HEK293 (cell line): ENCODE data around the gene PRELID3B.
A peak's percentile ranks its signal among the peaks of the same experiment; 100 is the strongest.

Experiments
- CTCF ChIA-PET: fragments of 350-600 bp; formaldehyde crosslinking; extraction: SDS; loops from one replicate; lab custom pipeline; 2021; ENCODE audit warnings: antibody characterized with exemption; lab: Yijun Ruan, JAX
- POLR2A ChIA-PET: fragments of 300-600 bp; formaldehyde crosslinking; extraction: SDS; loops from one replicate; lab custom pipeline; 2020; ENCODE audit warnings: antibody characterized with exemption, inconsistent platforms; lab: Yijun Ruan, JAX
- H3K27ac ChIP-seq: fragments of 200-500 bp; sonication (Bioruptor generic); 2 replicates; pipeline ENCODE4 v1.5.1; 2014; ENCODE audit warnings: low read depth, low read length, control low read depth, inconsistent platforms; ENCODE audit errors: extremely low read depth
- H3K36me3 ChIP-seq, 2 experiments: fragments of 200-500 bp in 1 of 2; sonication (Bioruptor generic) in 1 of 2; 1 replicate in 1 of 2; 2 replicates in 1 of 2; pipeline ENCODE4 v1.5.1; 2014 to 2017; ENCODE audit warnings: inconsistent platforms in 2 of 2, low read length in 2 of 2; ENCODE audit not compliant: control insufficient read depth in 2 of 2, insufficient read depth in 1 of 2
- H3K4me1 ChIP-seq: fragments of 200-500 bp; sonication (Bioruptor generic); 2 replicates; pipeline ENCODE4 v1.5.1; 2014; ENCODE audit warnings: mild to moderate bottlenecking, low read length, inconsistent platforms; ENCODE audit not compliant: control insufficient read depth, insufficient read depth
- H3K4me3 ChIP-seq: 2 replicates; pipeline ENCODE4 v1.5.1; 2011; ENCODE audit warnings: low read depth, mild to moderate bottlenecking, control low read depth, low read length, moderate library complexity
- H3K9me3 ChIP-seq: fragments of 200-500 bp; sonication (Bioruptor generic); 2 replicates; pipeline ENCODE4 v1.5.1; 2014; ENCODE audit warnings: low read depth, low read length, inconsistent platforms; ENCODE audit not compliant: control insufficient read depth, insufficient read depth
- AEBP2 ChIP-seq: fragments of 450-650 bp; formaldehyde crosslinking; IDR thresholded peaks from 2 replicates; pipeline ENCODE4 v1.5.1; 2016; ENCODE audit warnings: missing biosample characterization, missing genetic modification characterization, borderline replicate concordance
- KLF9 ChIP-seq: fragments of 450-650 bp; formaldehyde crosslinking; IDR thresholded peaks from 2 replicates; pipeline ENCODE4 v1.5.1; 2016; ENCODE audit warnings: missing biosample characterization, missing genetic modification characterization, low read depth
- SCRT1 ChIP-seq: fragments of 450-650 bp; formaldehyde crosslinking; IDR thresholded peaks from 2 replicates; pipeline ENCODE4 v1.5.1; 2016; ENCODE audit warnings: missing biosample characterization, missing genetic modification characterization, borderline replicate concordance
- SCRT2 ChIP-seq: fragments of 450-650 bp; formaldehyde crosslinking; IDR thresholded peaks from 2 replicates; pipeline ENCODE4 v1.5.1; 2016; ENCODE audit warnings: missing biosample characterization, missing genetic modification characterization
- TCF7L2 ChIP-seq: IDR thresholded peaks from 2 replicates; pipeline ENCODE4 v1.6.1; 2011; ENCODE audit warnings: low read depth, mild to moderate bottlenecking, inconsistent platforms, low read length, moderate library complexity, borderline replicate concordance
- WT1 ChIP-seq: fragments of 450-650 bp; formaldehyde crosslinking; IDR thresholded peaks from 2 replicates; pipeline ENCODE4 v1.5.1; 2016; ENCODE audit warnings: missing biosample characterization, missing genetic modification characterization
- ZBTB21 ChIP-seq: fragments of 450-650 bp; formaldehyde crosslinking; IDR thresholded peaks from 2 replicates; pipeline ENCODE4 v1.5.1; 2017; ENCODE audit warnings: missing biosample characterization, missing genetic modification characterization
- ZBTB26 ChIP-seq: fragments of 450-650 bp; formaldehyde crosslinking; optimal IDR thresholded peaks from 2 replicates; pipeline ENCODE3; 2016; ENCODE audit warnings: missing biosample characterization, mild to moderate bottlenecking, missing genetic modification characterization
- ZBTB8A ChIP-seq: fragments of 450-650 bp; formaldehyde crosslinking; IDR thresholded peaks from 2 replicates; pipeline ENCODE4 v1.5.1; 2016; ENCODE audit warnings: missing biosample characterization, missing genetic modification characterization
- ZNF138 ChIP-seq: fragments of 450-650 bp; formaldehyde crosslinking; IDR thresholded peaks from 2 replicates; pipeline ENCODE4 v1.5.1; 2016; ENCODE audit warnings: missing biosample characterization, missing genetic modification characterization, borderline replicate concordance
- ZNF146 ChIP-seq: fragments of 450-650 bp; formaldehyde crosslinking; IDR thresholded peaks from 2 replicates; pipeline ENCODE4 v1.5.1; 2016; ENCODE audit warnings: missing biosample characterization, missing genetic modification characterization
- ZNF174 ChIP-seq: fragments of 450-650 bp; formaldehyde crosslinking; IDR thresholded peaks from 2 replicates; pipeline ENCODE4 v1.5.0; 2017; ENCODE audit warnings: missing biosample characterization, mild to moderate bottlenecking, missing genetic modification characterization
- ZNF19 ChIP-seq: fragments of 450-650 bp; formaldehyde crosslinking; IDR thresholded peaks from 2 replicates; pipeline ENCODE4; 2016; ENCODE audit warnings: missing biosample characterization, missing genetic modification characterization, low read depth
- ZNF2 ChIP-seq: fragments of 450-650 bp; formaldehyde crosslinking; IDR thresholded peaks from 2 replicates; pipeline ENCODE4 v1.5.1; 2016; ENCODE audit warnings: missing biosample characterization, missing genetic modification characterization
- ZNF302 ChIP-seq: fragments of 450-650 bp; formaldehyde crosslinking; IDR thresholded peaks from 2 replicates; pipeline ENCODE4 v1.5.1; 2016; ENCODE audit warnings: missing biosample characterization, missing genetic modification characterization, low read depth
- ZNF335 ChIP-seq: fragments of 450-650 bp; formaldehyde crosslinking; conservative IDR thresholded peaks from 2 replicates; pipeline ENCODE4 v1.5.1; 2016; ENCODE audit warnings: missing biosample characterization, missing genetic modification characterization
- ZNF362 ChIP-seq: fragments of 450-650 bp; formaldehyde crosslinking; IDR thresholded peaks from 2 replicates; pipeline ENCODE4 v1.5.1; 2016; ENCODE audit warnings: missing biosample characterization, missing genetic modification characterization
- ZNF473 ChIP-seq: fragments of 450-650 bp; formaldehyde crosslinking; IDR thresholded peaks from 2 replicates; pipeline ENCODE4 v1.5.1; 2017; ENCODE audit warnings: missing biosample characterization, missing genetic modification characterization
- ZNF501 ChIP-seq: fragments of 450-650 bp; formaldehyde crosslinking; IDR thresholded peaks from 2 replicates; pipeline ENCODE4 v1.5.1; 2016; ENCODE audit warnings: missing biosample characterization, missing genetic modification characterization
- ZNF561 ChIP-seq: fragments of 450-650 bp; IDR thresholded peaks from 2 replicates; pipeline ENCODE4 v1.5.1; 2018; ENCODE audit warnings: missing biosample characterization, missing genetic modification characterization, borderline replicate concordance
- ZNF585B ChIP-seq: fragments of 450-650 bp; formaldehyde crosslinking; IDR thresholded peaks from 2 replicates; pipeline ENCODE4 v1.5.1; 2016; ENCODE audit warnings: missing biosample characterization, missing genetic modification characterization
- ZNF596 ChIP-seq: fragments of 450-650 bp; IDR thresholded peaks from 2 replicates; pipeline ENCODE4 v1.5.0; 2018; ENCODE audit warnings: missing biosample characterization, mild to moderate bottlenecking, missing genetic modification characterization, moderate library complexity
- ZNF626 ChIP-seq: fragments of 450-650 bp; sonication (Bioruptor Pico); formaldehyde crosslinking; IDR thresholded peaks from 2 replicates; pipeline ENCODE4 v1.5.1; 2018; ENCODE audit warnings: missing biosample characterization, missing genetic modification characterization, inconsistent platforms
- ZNF701 ChIP-seq: fragments of 450-650 bp; formaldehyde crosslinking; IDR thresholded peaks from 2 replicates; pipeline ENCODE4 v1.5.1; 2016; ENCODE audit warnings: missing biosample characterization, missing genetic modification characterization
- ZNF843 ChIP-seq: fragments of 450-650 bp; formaldehyde crosslinking; IDR thresholded peaks from 2 replicates; pipeline ENCODE4 v1.5.1; 2016; ENCODE audit warnings: missing biosample characterization, missing genetic modification characterization
- ZSCAN18 ChIP-seq: fragments of 450-650 bp; formaldehyde crosslinking; IDR thresholded peaks from 2 replicates; pipeline ENCODE4 v1.5.1; 2016; ENCODE audit warnings: missing biosample characterization, missing genetic modification characterization
- ZSCAN30 ChIP-seq: fragments of 450-650 bp; IDR thresholded peaks from 2 replicates; pipeline ENCODE4 v1.5.1; 2018; ENCODE audit warnings: missing biosample characterization, mild to moderate bottlenecking, missing genetic modification characterization, moderate library complexity
- ZSCAN4 ChIP-seq: fragments of 450-650 bp; formaldehyde crosslinking; IDR thresholded peaks from 2 replicates; pipeline ENCODE4 v1.5.1; 2017; ENCODE audit warnings: missing biosample characterization, missing genetic modification characterization
- ZXDB ChIP-seq: fragments of 450-650 bp; formaldehyde crosslinking; IDR thresholded peaks from 2 replicates; pipeline ENCODE4 v1.5.1; 2016; ENCODE audit warnings: missing biosample characterization, missing genetic modification characterization

Gene PRELID3B

GRCh38 chr20:59042796-59043631, 428 bp upstream of the PRELID3B start:
- H3K4me1 ChIP-seq = peaks cover 2% of the 10 kb centered on the region; the same call in 1 of the 2 replicates
- POLR2A ChIA-PET = interaction anchor here (0.6 to 3.6 kb wide), 5 partner anchors 9 to 180 kb away, joined by 3 to 28 read pairs (median 4); partner anchors contain the start of gene ATP5F1E
- CTCF ChIA-PET = interaction anchor here (0.6 to 0.7 kb wide), 3 partner anchors 11 to 385 kb away, joined by 3 read pairs; no protein-coding TSS in a partner anchor
- no peaks in the 10 kb centered on the region for H3K9me3 ChIP-seq
- H3K36me3 ChIP-seq = peaks cover 0 to 21% of the 10 kb centered on the region in 2 experiments; a peak in 1 of 3 replicates
- peak overlapping the region; percentile 10; the same call in 1 of the 2 replicates for H3K27ac ChIP-seq
- H3K4me3 ChIP-seq = peak overlapping the region; percentile 90
- TF ChIP-seq ZNF146 = no peak
- TF ChIP-seq ZBTB21 (tag by site-specific recombination) = peak; percentile 68; the same call in 1 of the 2 replicates
- peak; percentile 98 for TF ChIP-seq SCRT2 (tag by site-specific recombination)
- no peak for TF ChIP-seq ZSCAN30 (tag by site-specific recombination)
- TF ChIP-seq ZNF626 (tag by site-specific recombination) = no peak
- TF ChIP-seq ZNF362 (tag by site-specific recombination) = 0 out of 2 replicates have a peak, but pooled peaks have one; percentile 12
- TF ChIP-seq ZXDB (tag by site-specific recombination) = no peak
- TF ChIP-seq TCF7L2 = no peak
- TF ChIP-seq ZNF174 (tag by site-specific recombination) = no peak
- TF ChIP-seq ZNF701 = no peak
- no peak for TF ChIP-seq ZNF19
- TF ChIP-seq ZNF501 (tag by site-specific recombination) = no peak
- TF ChIP-seq ZSCAN4 = no peak
- peak; percentile 65; the same call in 1 of the 2 replicates for TF ChIP-seq SCRT1 (tag by site-specific recombination)
- TF ChIP-seq ZNF585B (tag by site-specific recombination) = no peak
- TF ChIP-seq ZNF843 (tag by site-specific recombination) = no peak
- TF ChIP-seq ZBTB26 = peak; percentile 48
- TF ChIP-seq ZNF302 (tag by site-specific recombination) = no peak
- TF ChIP-seq KLF9 (tag by site-specific recombination) = no peak
- no peak for TF ChIP-seq WT1 (tag by site-specific recombination)
- TF ChIP-seq ZNF138 (tag by site-specific recombination) = no peak
- no peak for TF ChIP-seq AEBP2
- TF ChIP-seq ZNF335 = peak; percentile 48; the same call in 1 of the 2 replicates
- no peak for TF ChIP-seq ZNF596 (tag by site-specific recombination)
- no peak for TF ChIP-seq ZNF473 (tag by site-specific recombination)
- 0 out of 2 replicates have a peak, but pooled peaks have one; percentile 4 for TF ChIP-seq ZNF561
- peak; percentile 76 for TF ChIP-seq ZBTB8A (tag by site-specific recombination)
- TF ChIP-seq ZSCAN18 (tag by site-specific recombination) = no peak
- no peak for TF ChIP-seq ZNF2 (tag by site-specific recombination)
